T-cell (primary cell): ENCODE results near the gene SLC4A11. TPM values are rescaled to one million over a fixed set of nuclear protein-coding genes. Genes with fewer than 3 reads are reported as not detected.
"Not testable (repeated sequence)": the region's sequence is repeated elsewhere in the genome, so short reads cannot be mapped to it uniquely, and the experiment has no call there.

ENCODE experiments used
- ATAC-seq, 4 experiments: fragments of 200-7000 bp in 3 of 4; fragments of 150-1000 bp in 1 of 4; cut with Tn5 transposase; replicated peaks in 1 of 4; 1 replicate in 3 of 4; 2 replicates in 1 of 4; pipeline ENCODE4 v1.10.0; 2021; ENCODE audit warnings: moderate library complexity in 3 of 4, mild to moderate bottlenecking in 2 of 4, moderate number of reproducible peaks in 1 of 4
- CTCF ChIA-PET, 2 donors: fragments of 300-600 bp; sonication (Branson Sonifier 250); formaldehyde crosslinking; loops; one replicate each; lab custom pipeline; 2022; ENCODE audit warnings: antibody characterized with exemption in 2 of 2; lab: Charles Lee
- POLR2A ChIA-PET, 2 donors: fragments of 300-600 bp; sonication (Branson Sonifier 250); formaldehyde crosslinking; loops; one replicate each; lab custom pipeline; 2022; ENCODE audit warnings: antibody characterized with exemption in 2 of 2; lab: Charles Lee
- DNase-seq, 35 experiments: peaks; one replicate each; pipeline versions ENCODE4 v3.0.0 to v3.0.0-alpha.2; 2013 to 2023
- H3K27ac ChIP-seq: one replicate; pipeline ENCODE4 v1.5.1; 2013; ENCODE audit warnings: low read length
- H3K27me3 ChIP-seq, 2 experiments: replicated peaks in 1 of 2; 1 replicate in 1 of 2; 2 replicates in 1 of 2; pipeline versions ENCODE4 v1.6.1 to v1.7.0; 2013; ENCODE audit warnings: low read length in 1 of 2, mixed read lengths in 1 of 2; ENCODE audit not compliant: control insufficient read depth in 2 of 2, insufficient read depth in 2 of 2; ENCODE audit errors: extremely low read depth in 1 of 2
- H3K36me3 ChIP-seq, 2 donors: 1 replicate in 1 of 2; 2 replicates in 1 of 2; pipeline versions ENCODE4 v1.6.1 to v1.7.0; 2013; ENCODE audit warnings: low read length in 1 of 2; ENCODE audit not compliant: control insufficient read depth in 2 of 2, insufficient read depth in 1 of 2; ENCODE audit errors: extremely low read depth in 1 of 2
- H3K4me1 ChIP-seq, 2 experiments: 1 replicate in 1 of 2; 2 replicates in 1 of 2; pipeline versions ENCODE4 v1.6.1 to v1.7.0; 2013; ENCODE audit warnings: low read length in 2 of 2, mixed read lengths in 1 of 2; ENCODE audit not compliant: insufficient read depth in 2 of 2, control insufficient read depth in 1 of 2; ENCODE audit errors: extremely low read depth in 1 of 2
- H3K4me3 ChIP-seq, 2 donors: 1 replicate in 1 of 2; 2 replicates in 1 of 2; pipeline versions ENCODE4 v1.5.1 to v1.7.0; 2013; ENCODE audit warnings: mild to moderate bottlenecking in 2 of 2, low read length in 1 of 2, moderate library complexity in 1 of 2; ENCODE audit not compliant: control insufficient read depth in 1 of 2; ENCODE audit errors: extremely low read depth in 1 of 2
- H3K9me3 ChIP-seq: 2 replicates; pipeline ENCODE4 v1.7.0; 2013
- H3K27ac Mint-ChIP-seq, 2 donors: one replicate each; pipeline ENCODE4 v1.8.0; 2020 to 2021; ENCODE audit warnings: mild to moderate bottlenecking in 2 of 2, mixed read lengths in 2 of 2
- H3K27me3 Mint-ChIP-seq, 2 donors: one replicate each; pipeline ENCODE4 v1.8.0; 2021 to 2022; ENCODE audit warnings: mixed read lengths in 2 of 2
- H3K36me3 Mint-ChIP-seq: one replicate; pipeline ENCODE4 v1.8.0; 2021; ENCODE audit warnings: mixed read lengths
- H3K4me1 Mint-ChIP-seq, 3 donors: one replicate each; pipeline ENCODE4 v1.8.0; 2020 to 2022; ENCODE audit warnings: mixed read lengths in 3 of 3, mild to moderate bottlenecking in 1 of 3
- H3K4me3 Mint-ChIP-seq, 3 donors: one replicate each; pipeline ENCODE4 v1.8.0; 2020 to 2022; ENCODE audit warnings: mild to moderate bottlenecking in 3 of 3, mixed read lengths in 3 of 3, moderate library complexity in 3 of 3
- H3K9me3 Mint-ChIP-seq, 3 donors: one replicate each; pipeline ENCODE4 v1.8.0; 2020 to 2022; ENCODE audit warnings: mixed read lengths in 3 of 3
- WGBS: methylation state at CpG from one replicate; pipeline ENCODE4 v1.1.5; 2013; ENCODE audit warnings: missing lambda C conversion rate; ENCODE audit not compliant: insufficient coverage; 5-methylcytosine and 5-hydroxymethylcytosine counted together
- total RNA-seq, 35 experiments: library from RNA in 6 of 35; stranded (reverse) in 6 of 35; fragments of 120-200 nt in 1 of 35; gene quantifications; one replicate each; pipeline versions ENCODE4 v1.2.1 to v1.2.4 and lab custom pipeline; 2013 to 2026

The SLC4A11 gene
- total RNA-seq, 5 donors from 2014 or later (not counting 1 experiment from before 2014, with no cell fraction given) = 0.43 to 3.9 (median 1.4) TPM

GRCh38 chr20:3188823-3189413, 50.1 kb downstream of the SLC4A11 start:
- H3K4me1 Mint-ChIP-seq = peaks cover 0 to 6% (median 0%) of the 10 kb centered on the region in 3 donors
- H3K4me1 ChIP-seq = no peaks in the 10 kb centered on the region
- no peaks in the 10 kb centered on the region for H3K9me3 ChIP-seq
- ATAC-seq (no peak), DNase-seq (no peak)
- H3K9me3 Mint-ChIP-seq = no peaks in the 10 kb centered on the region
- no peak overlapping the region for H3K4me3 ChIP-seq
- ChIA-PET CTCF (no interaction called here), POLR2A (interaction anchor here in 1 of 2 donors (0.7 kb wide), 1 partner anchor 30 kb away, joined by 3 read pairs; no protein-coding TSS in a partner anchor)
- H3K27ac Mint-ChIP-seq = peak overlapping the region in 1 of 2 donors; percentile 56
- 86% methylated on average over 1 of the region's 3 CpGs for WGBS
- H3K36me3 Mint-ChIP-seq = peaks cover 27% of the 10 kb centered on the region
- H3K4me3 Mint-ChIP-seq = no peak overlapping the region
- H3K27me3 ChIP-seq = no peaks in the 10 kb centered on the region
- peaks cover 13 to 40% of the 10 kb centered on the region in 2 donors for H3K36me3 ChIP-seq
- H3K27me3 Mint-ChIP-seq = no peaks in the 10 kb centered on the region
- H3K27ac ChIP-seq = no peak overlapping the region

DNA sequence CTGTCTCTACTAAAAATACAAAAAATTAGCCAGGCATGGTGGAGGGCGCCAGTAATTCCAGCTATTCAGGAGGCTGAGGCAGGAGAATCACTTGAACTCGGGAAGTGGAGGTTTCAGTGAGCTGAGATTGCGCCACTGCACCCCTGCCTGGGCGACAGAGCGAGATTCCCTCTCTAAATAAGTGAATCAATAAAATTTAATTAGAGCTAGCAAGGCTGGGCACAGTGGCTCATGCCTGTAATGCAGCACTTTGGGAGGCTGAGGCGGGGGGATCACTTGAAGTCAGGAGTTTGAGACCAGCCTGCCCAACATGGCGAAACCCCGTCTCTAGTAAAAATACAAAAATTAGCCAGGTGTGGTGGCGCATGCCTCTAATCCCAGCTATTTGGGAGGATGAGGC, 51.1 kb downstream of the SLC4A11 start:
- H3K27me3 Mint-ChIP-seq, H3K27ac Mint-ChIP-seq, H3K4me3 ChIP-seq, H3K9me3 Mint-ChIP-seq, H3K27me3 ChIP-seq, POLR2A ChIA-PET, H3K4me3 Mint-ChIP-seq, DNase-seq, H3K4me1 ChIP-seq, H3K4me1 Mint-ChIP-seq, ATAC-seq, H3K9me3 ChIP-seq, CTCF ChIA-PET, H3K27ac ChIP-seq: not testable (repeated sequence)
- WGBS = 90% methylated on average over 3 of the region's 9 CpGs
- H3K36me3 Mint-ChIP-seq = peaks cover 26% of the 10 kb centered on the region
- peaks cover 13 to 30% of the 10 kb centered on the region in 2 donors for H3K36me3 ChIP-seq

- POLR2A ChIA-PET = no interaction called here
Measured at GRCh38 chr20:3183896-3184612, 54.9 kb downstream of the SLC4A11 start.

GRCh38 chr20:3182429-3182828, 56.6 kb downstream of the SLC4A11 start:
- ATAC-seq, H3K36me3 ChIP-seq, H3K27me3 Mint-ChIP-seq, H3K9me3 ChIP-seq, H3K27ac Mint-ChIP-seq, H3K4me1 ChIP-seq, H3K36me3 Mint-ChIP-seq, POLR2A ChIA-PET, DNase-seq, H3K4me3 ChIP-seq, H3K4me1 Mint-ChIP-seq, H3K4me3 Mint-ChIP-seq, H3K9me3 Mint-ChIP-seq, H3K27ac ChIP-seq, H3K27me3 ChIP-seq: not testable (repeated sequence)
- WGBS = 100% methylated on average over 1 of the region's 5 CpGs
- CTCF ChIA-PET = interaction anchor here in 1 of 2 donors (0.7 kb wide), 1 partner anchor 27 kb away, joined by 4 read pairs; no protein-coding TSS in a partner anchor

More at GRCh38 chr20:3183896-3184612, 54.9 kb downstream of the SLC4A11 start:
- Mint-ChIP-seq H3K27me3 (no peaks in the 10 kb centered on the region), H3K9me3 (no peaks in the 10 kb centered on the region), H3K36me3 (no peaks in the 10 kb centered on the region), H3K27ac (no peak overlapping the region), H3K4me1 (no peaks in the 10 kb centered on the region), H3K4me3 (no peak overlapping the region)
- WGBS = 100% methylated on average over 1 of the region's 3 CpGs
- no peak overlapping the region for H3K4me3 ChIP-seq
- no peaks in the 10 kb centered on the region for H3K9me3 ChIP-seq
- no peak for DNase-seq
- H3K36me3 ChIP-seq = peaks cover 0 to 3% of the 10 kb centered on the region in 2 donors
- no peaks in the 10 kb centered on the region for H3K4me1 ChIP-seq
- H3K27ac ChIP-seq = no peak overlapping the region
- CTCF ChIA-PET = interaction anchor here in 1 of 2 donors (0.7 kb wide), 1 partner anchor 764 kb away, joined by 3 read pairs; no protein-coding TSS in a partner anchor
- no peak for ATAC-seq
- no peaks in the 10 kb centered on the region for H3K27me3 ChIP-seq

DNA sequence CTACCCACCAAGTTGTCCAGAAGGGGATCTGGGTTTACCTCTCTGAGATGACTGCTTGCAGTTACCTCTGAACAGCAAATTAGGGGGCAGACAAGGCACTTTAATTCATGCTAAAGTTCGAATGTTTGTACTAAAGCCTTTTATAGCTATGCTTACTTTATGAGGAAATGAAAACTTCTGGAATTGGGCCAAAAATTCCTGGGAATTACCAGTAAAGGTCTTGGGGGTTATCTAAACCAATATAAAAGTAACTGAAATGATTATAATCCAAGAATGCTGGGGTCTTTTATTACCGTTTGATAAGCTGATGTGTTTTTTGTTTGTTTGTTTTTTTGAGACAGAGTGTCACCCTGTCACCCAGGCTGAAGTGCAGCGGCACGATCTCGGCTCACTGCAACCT, 57.7 kb downstream of the SLC4A11 start:
- Mint-ChIP-seq H3K4me1 (no peaks in the 10 kb centered on the region), H3K4me3 (no peak overlapping the region), H3K36me3 (no peaks in the 10 kb centered on the region), H3K27me3 (no peaks in the 10 kb centered on the region), H3K27ac (no peak overlapping the region), H3K9me3 (no peaks in the 10 kb centered on the region)
- ChIA-PET CTCF (interaction anchor here in 1 of 2 donors (0.7 kb wide), 1 partner anchor 76 kb away, joined by 4 read pairs; no protein-coding TSS in a partner anchor), POLR2A (no interaction called here)
- no peak for ATAC-seq
- DNase-seq = no peak
- Histone ChIP-seq H3K4me1 (no peaks in the 10 kb centered on the region), H3K9me3 (no peaks in the 10 kb centered on the region), H3K4me3 (no peak overlapping the region), H3K27ac (no peak overlapping the region), H3K36me3 (no peaks in the 10 kb centered on the region), H3K27me3 (no peaks in the 10 kb centered on the region)
- no CpG with 5 or more reads among the region's 5 CpGs for WGBS

DNA sequence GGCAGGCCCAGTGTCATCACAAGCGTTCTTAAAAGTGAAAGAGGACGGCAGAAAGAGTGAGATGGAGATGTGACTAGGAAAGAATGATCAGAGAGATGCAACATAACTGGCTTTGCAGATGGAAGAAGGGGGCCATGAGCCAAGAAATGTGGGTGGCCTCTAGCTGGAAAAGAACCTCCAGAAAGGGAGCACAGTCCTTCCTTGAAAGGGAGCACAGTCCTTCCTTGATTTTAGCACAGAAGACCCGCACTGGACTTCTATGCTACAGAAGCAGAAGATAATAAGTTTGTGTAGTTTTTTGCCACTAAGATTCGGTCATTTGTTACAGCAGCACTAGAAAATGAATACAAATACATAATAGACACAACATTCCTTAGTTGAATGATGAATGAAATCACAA, 58.7 kb downstream of the SLC4A11 start:
- H3K36me3 Mint-ChIP-seq = no peaks in the 10 kb centered on the region
- no peak for DNase-seq
- H3K4me1 Mint-ChIP-seq = no peaks in the 10 kb centered on the region
- H3K4me3 ChIP-seq = no peak overlapping the region
- no peak for ATAC-seq
- no peaks in the 10 kb centered on the region for H3K27me3 ChIP-seq
- H3K9me3 Mint-ChIP-seq = no peaks in the 10 kb centered on the region
- H3K27ac ChIP-seq = no peak overlapping the region
- CTCF ChIA-PET = no interaction called here
- H3K4me3 Mint-ChIP-seq = no peak overlapping the region
- H3K36me3 ChIP-seq = no peaks in the 10 kb centered on the region
- peaks cover 0 to 3% of the 10 kb centered on the region in 2 donors for H3K27me3 Mint-ChIP-seq
- no peak overlapping the region for H3K27ac Mint-ChIP-seq
- POLR2A ChIA-PET = no interaction called here
- no peaks in the 10 kb centered on the region for H3K9me3 ChIP-seq
- H3K4me1 ChIP-seq = no peaks in the 10 kb centered on the region
- WGBS = 68% methylated on average over 2 of the region's 4 CpGs
